ENCODE results near the gene PDZD2.

PDZD2 gene

GRCh38 chr5:32145378-32145777, 506.4 kb downstream of the PDZD2 start:
- H3K4me3 ChIP-seq (ENCODE audit: control insufficient read depth, low read depth, low read length), result no peak overlapping the region
- DNase-seq (ENCODE audit: low read depth), result no peak
- TF ChIP-seq CTCF (IDR thresholded peaks at IDR 0.05; ENCODE audit: control insufficient read depth, insufficient read depth, low read depth, low read length, missing control alignments), result no peak

DNA sequence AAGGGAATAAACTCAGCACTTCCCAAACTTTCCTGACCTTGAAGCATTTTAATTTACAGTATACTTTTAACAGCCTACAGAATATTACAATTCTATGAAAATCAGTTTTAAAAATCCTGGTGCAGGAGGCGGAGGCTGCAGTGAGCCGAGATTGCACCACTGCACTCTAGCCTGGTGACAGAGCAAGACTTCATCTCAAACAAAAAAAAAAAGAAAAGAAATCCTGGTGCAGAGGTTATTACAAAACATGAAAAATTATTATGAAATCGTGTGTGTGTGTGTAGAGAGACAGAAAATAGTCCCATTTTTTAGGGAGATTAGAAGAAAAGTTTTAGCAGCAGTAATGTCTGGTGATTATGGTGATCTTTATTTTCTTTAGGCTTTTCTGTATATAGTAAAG, 508.3 kb downstream of the PDZD2 start:
- TF ChIP-seq CTCF (IDR thresholded peaks at IDR 0.05; ENCODE audit: control insufficient read depth, insufficient read depth, low read depth, low read length, missing control alignments), result no peak
- no peak for DNase-seq (ENCODE audit: low read depth)
- no peak overlapping the region for H3K4me3 ChIP-seq (ENCODE audit: control insufficient read depth, low read depth, low read length)

GRCh38 chr5:32147959-32148358, 509.0 kb downstream of the PDZD2 start:
- DNase-seq (ENCODE audit: low read depth), result no peak
- no peak overlapping the region for H3K4me3 ChIP-seq (ENCODE audit: control insufficient read depth, low read depth, low read length)
- TF ChIP-seq CTCF (IDR thresholded peaks at IDR 0.05; ENCODE audit: control insufficient read depth, insufficient read depth, low read depth, low read length, missing control alignments), result no peak

- DNase-seq (ENCODE audit: low read depth), result no peak
- no peak for TF ChIP-seq CTCF (IDR thresholded peaks at IDR 0.05; ENCODE audit: control insufficient read depth, insufficient read depth, low read depth, low read length, missing control alignments)
Observed at GRCh38 chr5:32150366-32150765, 511.4 kb downstream of the PDZD2 start.

DNA sequence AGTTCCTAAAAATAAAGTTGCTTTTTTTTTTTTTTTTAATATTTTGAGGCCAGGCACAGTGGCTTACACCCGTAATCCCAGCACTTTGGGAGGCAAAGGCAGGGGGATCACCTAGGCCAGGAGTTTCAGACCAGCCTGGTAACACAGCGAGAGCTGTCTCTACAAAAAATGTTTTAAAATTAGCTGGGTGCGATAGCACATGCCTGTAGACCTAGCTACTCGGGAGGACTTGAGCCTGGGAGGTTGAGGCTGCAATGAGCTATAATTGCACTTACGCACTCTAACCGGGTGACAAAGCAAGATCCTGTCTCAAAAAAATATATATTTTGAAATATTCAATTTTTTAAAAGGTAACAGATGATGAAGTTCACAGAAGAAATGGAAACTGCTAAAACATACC, 512.3 kb downstream of the PDZD2 start:
- no peak for TF ChIP-seq CTCF (IDR thresholded peaks at IDR 0.05; ENCODE audit: control insufficient read depth, insufficient read depth, low read depth, low read length, missing control alignments)
- DNase-seq (ENCODE audit: low read depth), result no peak

More at GRCh38 chr5:32150366-32150765, 511.4 kb downstream of the PDZD2 start:
- H3K4me3 ChIP-seq (ENCODE audit: control insufficient read depth, low read depth, low read length), result no peak overlapping the region

DNA sequence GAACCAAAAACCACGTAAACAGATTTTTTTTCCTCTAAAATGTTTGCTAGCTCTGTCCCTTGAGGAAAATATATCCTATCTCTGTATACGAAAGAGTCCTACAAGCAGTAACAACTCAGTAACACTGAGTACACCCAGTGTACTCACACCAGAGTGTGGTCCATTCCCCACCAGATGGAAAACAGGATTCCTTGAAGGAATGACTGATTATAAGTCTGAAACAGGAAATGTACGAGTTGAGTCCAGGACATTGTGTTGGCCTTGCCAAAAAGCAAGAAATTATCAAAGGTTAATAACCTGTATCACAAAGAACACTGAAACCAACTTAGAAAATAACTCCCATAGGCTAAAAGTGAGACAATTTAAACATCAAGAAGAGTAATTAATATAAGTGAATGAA, 514.8 kb downstream of the PDZD2 start:
- no peak for DNase-seq (ENCODE audit: low read depth)
- no peak overlapping the region for H3K4me3 ChIP-seq (ENCODE audit: control insufficient read depth, low read depth, low read length)
- TF ChIP-seq CTCF (IDR thresholded peaks at IDR 0.05; ENCODE audit: control insufficient read depth, insufficient read depth, low read depth, low read length, missing control alignments), result no peak

More for the DNA sequence above, 512.3 kb downstream of the PDZD2 start:
- H3K4me3 ChIP-seq (ENCODE audit: control insufficient read depth, low read depth, low read length), result no peak overlapping the region

- DNase-seq (ENCODE audit: low read depth), result no peak
- no peak for TF ChIP-seq CTCF (IDR thresholded peaks at IDR 0.05; ENCODE audit: control insufficient read depth, insufficient read depth, low read depth, low read length, missing control alignments)
- H3K4me3 ChIP-seq (ENCODE audit: control insufficient read depth, low read depth, low read length), result no peak overlapping the region
Observed at GRCh38 chr5:32155211-32155610, 516.3 kb downstream of the PDZD2 start.
